Dermis microvascular lymphatic vessel endothelial cell (primary cell): ENCODE data around the gene LRRC3. TPM values are rescaled to one million over a fixed set of nuclear protein-coding genes. Genes with fewer than 3 reads are reported as not detected.
A peak's percentile ranks its signal among the peaks of the same experiment; 100 is the strongest.
"Not testable (repeated sequence)": the region's sequence is repeated elsewhere in the genome, so short reads cannot be mapped to it uniquely, and the experiment has no call there.

Source experiments
- DNase-seq, 2 donors: peaks; one replicate each; pipeline versions ENCODE4 v3.0.0 to v3.0.0-alpha.2; 2010; ENCODE audit warnings: low read depth in 2 of 2
- total RNA-seq: library from RNA; depleted of rRNA; stranded (reverse); fragments of >200 nt; gene quantifications from 2 replicates; pipeline ENCODE4 v1.2.1, GENCODE V29; 2014

The LRRC3 gene
- total RNA-seq = 0.77 and 1.8 TPM in 2 replicates

GRCh38 chr21:44454747-44455523, at the start of gene LRRC3:
Gene LRRC3 (plus strand): TSS chr21:44455510. CDS start chr21:44456645, 1,135 bp downstream.
- DNase-seq = peak; percentile 66 to 93

GRCh38 chr21:44405948-44406872, 49.1 kb upstream of the LRRC3 start:
- no peak for DNase-seq

- no peak for DNase-seq
These were observed 48.4 kb upstream of the LRRC3 start for GRCh38 chr21:44406953-44407352.

- no peak for DNase-seq
These were observed 47.8 kb upstream of the LRRC3 start for GRCh38 chr21:44407493-44407892.

- no peak for DNase-seq
These were observed 47.1 kb upstream of the LRRC3 start for GRCh38 chr21:44408226-44408625.

GRCh38 chr21:44413566-44414290, 41.6 kb upstream of the LRRC3 start:
- no peak for DNase-seq

- no peak for DNase-seq
These were observed 40.8 kb upstream of the LRRC3 start for GRCh38 chr21:44414291-44415072.

GRCh38 chr21:44415073-44416025, 40.0 kb upstream of the LRRC3 start:
- DNase-seq = no peak

- DNase-seq = no peak
These were observed 39.1 kb upstream of the LRRC3 start for GRCh38 chr21:44416193-44416592.

GRCh38 chr21:44417621-44418107, 37.6 kb upstream of the LRRC3 start:
- not testable (repeated sequence) for DNase-seq

GRCh38 chr21:44418108-44418875, 37.0 kb upstream of the LRRC3 start:
- DNase-seq = no peak

GRCh38 chr21:44418876-44419230, 36.5 kb upstream of the LRRC3 start:
- DNase-seq = no peak

GRCh38 chr21:44419679-44420078, 35.6 kb upstream of the LRRC3 start:
- DNase-seq = no peak

- DNase-seq = no peak
These were observed 34.7 kb upstream of the LRRC3 start for GRCh38 chr21:44420416-44421205.

- no peak for DNase-seq
These were observed 33.1 kb upstream of the LRRC3 start for GRCh38 chr21:44421901-44422840.

GRCh38 chr21:44423312-44423821, 31.9 kb upstream of the LRRC3 start:
- DNase-seq = no peak
